GM21619 (cell line): ENCODE measurements around the gene SART1.
"Not testable (repeated sequence)": the region's sequence is repeated elsewhere in the genome, so short reads cannot be mapped to it uniquely, and the experiment has no call there.

Experiments used
- ATAC-seq: cut with Tn5 transposase; IDR thresholded peaks from one replicate; pipeline ENCODE4 v1.9.1; 2021; ENCODE audit not compliant: unreplicated experiment

Gene SART1

GRCh38 chr11:65932558-65932919 is 29.0 kb upstream of the SART1 start:
- ATAC-seq, result no peak

GRCh38 chr11:65934014-65934413 is 27.5 kb upstream of the SART1 start:
- ATAC-seq, result no peak

- no peak for ATAC-seq
Measured at GRCh38 chr11:65937766-65938165, 23.8 kb upstream of the SART1 start.

GRCh38 chr11:65941720-65942310 is 19.7 kb upstream of the SART1 start:
- ATAC-seq, result no peak

GRCh38 chr11:65942531-65942930 is 19.0 kb upstream of the SART1 start:
- ATAC-seq, result no peak

GRCh38 chr11:65944191-65944590 is 17.3 kb upstream of the SART1 start:
- ATAC-seq, result no peak

GRCh38 chr11:65944767-65945166 is 16.8 kb upstream of the SART1 start:
- ATAC-seq, result no peak

- no peak for ATAC-seq
Measured at GRCh38 chr11:65945430-65945911, 16.1 kb upstream of the SART1 start, which contains the start of gene TSGA10IP. Gene TSGA10IP (plus strand): TSS chr11:65945480. CDS start chr11:65945676, 196 bp downstream.

GRCh38 chr11:65945941-65946558 is 15.5 kb upstream of the SART1 start:
- ATAC-seq, result no peak

- ATAC-seq, result no peak
Measured at GRCh38 chr11:65946655-65947054, 14.9 kb upstream of the SART1 start.

GRCh38 chr11:65947133-65947532 is 14.4 kb upstream of the SART1 start:
- no peak for ATAC-seq

GRCh38 chr11:65947603-65948125 is 13.9 kb upstream of the SART1 start:
- no peak for ATAC-seq

- not testable (repeated sequence) for ATAC-seq
Measured at GRCh38 chr11:65950711-65951110, 10.8 kb upstream of the SART1 start.

GRCh38 chr11:65951641-65952040 is 9.9 kb upstream of the SART1 start:
- not testable (repeated sequence) for ATAC-seq

- ATAC-seq, result no peak
Measured at GRCh38 chr11:65952052-65952521, 9.4 kb upstream of the SART1 start.

- no peak for ATAC-seq
Measured at GRCh38 chr11:65953471-65953870, 8.1 kb upstream of the SART1 start.

GRCh38 chr11:65954771-65955170 is 6.8 kb upstream of the SART1 start:
- no peak for ATAC-seq

- ATAC-seq, result no peak
Measured at GRCh38 chr11:65958291-65958690, 3.2 kb upstream of the SART1 start.

- no peak for ATAC-seq
Measured at GRCh38 chr11:65958774-65959420, 2.6 kb upstream of the SART1 start.

GRCh38 chr11:65960824-65961266 is 689 bp upstream of the SART1 start:
- no peak for ATAC-seq

- no peak for ATAC-seq
Measured at GRCh38 chr11:65962141-65962564, 619 bp downstream of the SART1 start.

GRCh38 chr11:65964906-65965305 is 3.4 kb downstream of the SART1 start:
- ATAC-seq, result no peak
